Skeletal muscle tissue (tissue), 4 donors: ENCODE data around the gene SPEG. TPM values are rescaled to one million over a fixed set of nuclear protein-coding genes. Genes with fewer than 3 reads are reported as not detected.

Experiments used
- H3K27ac ChIP-seq: one replicate; pipeline ENCODE4 v1.7.0; 2013; ENCODE audit warnings: mild to moderate bottlenecking, low read depth, low read length, inconsistent platforms
- H3K27me3 ChIP-seq, 3 donors: one replicate each; pipeline ENCODE4 v1.7.0; 2013; ENCODE audit warnings: low read length in 3 of 3; ENCODE audit not compliant: control insufficient read depth in 3 of 3, insufficient read depth in 3 of 3
- H3K36me3 ChIP-seq, 3 donors: one replicate each; pipeline ENCODE4 v1.7.0; 2013; ENCODE audit warnings: low read length in 3 of 3; ENCODE audit not compliant: control insufficient read depth in 3 of 3, insufficient read depth in 3 of 3
- H3K4me1 ChIP-seq, 3 donors: one replicate each; pipeline ENCODE4 v1.7.0; 2013; ENCODE audit warnings: low read length in 3 of 3, mild to moderate bottlenecking in 3 of 3; ENCODE audit not compliant: control insufficient read depth in 3 of 3, insufficient read depth in 3 of 3
- H3K4me3 ChIP-seq, 3 donors: one replicate each; pipeline ENCODE4 v1.7.0; 2013; ENCODE audit warnings: low read length in 3 of 3
- H3K9ac ChIP-seq, 3 donors: one replicate each; pipeline ENCODE4 v1.7.0; 2013; ENCODE audit warnings: low read length in 3 of 3, mild to moderate bottlenecking in 3 of 3, moderate library complexity in 2 of 3, low read depth in 1 of 3
- H3K9me3 ChIP-seq, 3 donors: one replicate each; pipeline ENCODE4 v1.7.0; 2013; ENCODE audit warnings: low read length in 3 of 3; ENCODE audit not compliant: control insufficient read depth in 3 of 3
- total RNA-seq: library from RNA; depleted of rRNA; stranded (reverse); fragments of >200 nt; gene quantifications from one replicate; pipeline ENCODE4 v1.2.3, GENCODE V29; 2014
- donor health status: Osteomylitis.

The SPEG gene
- total RNA-seq, 1 donor from 2014 or later, result 95.5 TPM

- H3K4me3 ChIP-seq, result no peak overlapping the region
- no peak overlapping the region for H3K9ac ChIP-seq
- H3K4me1 ChIP-seq, result peaks cover 9 to 12% (median 9%) of the 10 kb centered on the region in 3 donors
- H3K27ac ChIP-seq, result no peak overlapping the region
- H3K9me3 ChIP-seq, result no peaks in the 10 kb centered on the region
- peaks cover 26 to 40% (median 28%) of the 10 kb centered on the region in 3 donors for H3K36me3 ChIP-seq
- peaks cover 7 to 28% (median 8%) of the 10 kb centered on the region in 3 donors for H3K27me3 ChIP-seq
These were observed 72.3 kb downstream of the SPEG start for GRCh38 chr2:219506802-219507526.

DNA sequence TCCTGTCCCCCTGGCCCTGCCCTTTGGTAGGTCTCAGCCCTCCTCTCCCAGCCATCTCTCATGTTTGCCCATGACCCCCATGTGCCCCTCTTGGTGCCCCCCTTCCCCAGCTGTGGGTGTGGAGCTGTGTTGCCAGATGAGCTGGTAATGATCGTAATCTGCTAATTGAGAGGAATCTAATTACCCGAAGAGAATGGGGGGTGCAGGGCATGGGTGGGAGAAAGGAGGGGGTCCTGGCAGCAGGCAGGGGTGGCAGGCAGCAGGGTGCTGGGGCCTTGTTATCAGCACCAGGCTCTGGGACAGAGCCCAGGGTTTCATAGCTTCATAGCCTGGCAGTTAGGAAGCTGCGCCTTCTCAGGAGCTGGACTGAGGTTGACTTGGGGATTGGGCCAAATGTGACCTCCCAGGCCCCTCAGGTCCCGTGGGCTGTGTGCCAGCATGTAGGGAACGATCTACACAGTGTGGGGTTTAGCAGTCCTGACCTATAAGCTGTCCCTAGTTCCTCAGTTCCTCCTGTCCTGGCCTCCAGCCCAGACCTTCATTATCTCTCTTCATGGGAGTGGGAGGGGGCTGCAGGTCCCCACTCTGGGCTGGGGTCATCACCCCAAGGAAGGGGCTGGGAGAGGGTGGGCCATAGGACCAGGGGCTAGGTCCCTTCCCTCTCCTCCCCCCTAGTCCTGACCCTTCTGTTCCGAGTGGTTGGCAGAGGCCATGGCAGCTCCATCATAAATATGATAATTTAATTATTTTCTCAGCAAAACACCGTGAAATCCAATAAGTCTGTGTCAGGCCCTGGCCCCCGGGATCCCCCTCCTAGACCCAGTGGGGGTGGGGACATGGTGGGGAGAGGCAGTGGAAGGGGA lies 73.2 kb downstream of the SPEG start:
- Histone ChIP-seq H3K27me3 (peaks cover 14 to 36% (median 14%) of the 10 kb centered on the region in 3 donors), H3K36me3 (peaks cover 20 to 33% (median 28%) of the 10 kb centered on the region in 3 donors), H3K9ac (no peak overlapping the region), H3K27ac (no peak overlapping the region), H3K9me3 (no peaks in the 10 kb centered on the region), H3K4me3 (no peak overlapping the region), H3K4me1 (peaks cover 9 to 12% (median 11%) of the 10 kb centered on the region in 3 donors)

DNA sequence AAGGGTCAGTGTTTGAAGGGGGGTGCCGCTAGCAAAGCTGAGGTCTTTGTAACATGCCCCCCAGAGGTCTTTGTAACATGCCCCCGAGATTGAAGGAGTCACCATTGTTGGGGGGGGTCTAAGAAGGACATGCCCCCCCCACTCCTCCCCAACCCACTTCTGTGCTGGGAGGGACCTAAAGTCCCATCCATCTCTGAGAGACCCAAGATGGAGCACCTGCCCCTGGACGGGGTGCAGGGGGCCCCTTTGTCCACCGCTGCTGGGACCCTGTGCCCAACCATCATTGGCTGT lies 73.7 kb downstream of the SPEG start:
- Histone ChIP-seq H3K9ac (no peak overlapping the region), H3K27me3 (peaks cover 17 to 42% (median 19%) of the 10 kb centered on the region in 3 donors), H3K36me3 (peaks cover 20 to 31% (median 26%) of the 10 kb centered on the region in 3 donors), H3K4me1 (peaks cover 9 to 12% (median 11%) of the 10 kb centered on the region in 3 donors), H3K27ac (no peak overlapping the region), H3K9me3 (no peaks in the 10 kb centered on the region), H3K4me3 (no peak overlapping the region)

GRCh38 chr2:219508971-219509779 lies 74.5 kb downstream of the SPEG start:
- H3K4me1 ChIP-seq, result peaks cover 13 to 17% (median 14%) of the 10 kb centered on the region in 3 donors
- peaks cover 22 to 50% (median 27%) of the 10 kb centered on the region in 3 donors for H3K27me3 ChIP-seq
- H3K36me3 ChIP-seq, result peaks cover 13 to 23% (median 18%) of the 10 kb centered on the region in 3 donors
- H3K4me3 ChIP-seq, result no peak overlapping the region
- peak overlapping the region in 1 of 3 donors; percentile 62 for H3K9ac ChIP-seq
- H3K9me3 ChIP-seq, result no peaks in the 10 kb centered on the region
- no peak overlapping the region for H3K27ac ChIP-seq

GRCh38 chr2:219509780-219510511 lies 75.3 kb downstream of the SPEG start:
- Histone ChIP-seq H3K27ac (no peak overlapping the region), H3K27me3 (peaks cover 26 to 57% (median 33%) of the 10 kb centered on the region in 3 donors), H3K4me3 (peak overlapping the region in 2 of 3 donors; percentile 27 to 58), H3K36me3 (peaks cover 9 to 15% (median 13%) of the 10 kb centered on the region in 3 donors), H3K4me1 (peaks cover 18 to 20% (median 19%) of the 10 kb centered on the region in 3 donors), H3K9me3 (no peaks in the 10 kb centered on the region), H3K9ac (peak overlapping the region in 1 of 3 donors; percentile 62)

- Histone ChIP-seq H3K4me3 (no peak overlapping the region), H3K27ac (no peak overlapping the region), H3K9ac (no peak overlapping the region), H3K4me1 (peaks cover 18 to 20% (median 19%) of the 10 kb centered on the region in 3 donors), H3K27me3 (peaks cover 26 to 63% (median 37%) of the 10 kb centered on the region in 3 donors), H3K9me3 (no peaks in the 10 kb centered on the region), H3K36me3 (peaks cover 9 to 12% (median 10%) of the 10 kb centered on the region in 3 donors)
These were observed 76.0 kb downstream of the SPEG start for GRCh38 chr2:219510512-219511135.

- Histone ChIP-seq H3K27me3 (peaks cover 35 to 74% (median 47%) of the 10 kb centered on the region in 3 donors), H3K27ac (no peak overlapping the region), H3K36me3 (peaks cover 0 to under 1% (median under 1%) of the 10 kb centered on the region in 3 donors), H3K4me3 (no peak overlapping the region), H3K9me3 (no peaks in the 10 kb centered on the region), H3K9ac (no peak overlapping the region), H3K4me1 (peaks cover 18 to 20% (median 19%) of the 10 kb centered on the region in 3 donors)
These were observed 77.1 kb downstream of the SPEG start for GRCh38 chr2:219511547-219512325.

- Histone ChIP-seq H3K4me3 (no peak overlapping the region), H3K9ac (no peak overlapping the region), H3K27me3 (peaks cover 36 to 78% (median 54%) of the 10 kb centered on the region in 3 donors)
These were observed 78.0 kb downstream of the SPEG start for GRCh38 chr2:219512524-219513216.

More at GRCh38 chr2:219512524-219513216, 78.0 kb downstream of the SPEG start:
- Histone ChIP-seq H3K27ac (no peak overlapping the region), H3K9me3 (no peaks in the 10 kb centered on the region), H3K4me1 (peaks cover 18 to 20% (median 19%) of the 10 kb centered on the region in 3 donors), H3K36me3 (no peaks in the 10 kb centered on the region)
